Measurements from ENCODE around the gene HSPBP1. TPM values are rescaled to one million over a fixed set of nuclear protein-coding genes. Genes with fewer than 3 reads are reported as not detected.

Gene HSPBP1
- total and polyA plus RNA-seq, 9 of the 15 experiments (the other 6 are each of a cell fraction or from before 2014, with no cell fraction given): 0.83 to 81.3 (median 21.8) TPM

- TF ChIP-seq ZNF143 (CRISPR knock-in tag; IDR thresholded peaks at IDR 0.05) (peak; percentile 64), USF1 (CRISPR knock-in tag; IDR thresholded peaks at IDR 0.05) (peak; percentile 47), USF2 (CRISPR knock-in tag; IDR thresholded peaks at IDR 0.05) (peak; percentile 46; the same call in 1 of the 2 replicates), ARHGAP35 (IDR thresholded peaks at IDR 0.05; ENCODE audit: partially characterized antibody) (no peak), ZNF354B (CRISPR knock-in tag; IDR thresholded peaks at IDR 0.05) (no peak), SMAD2 (IDR thresholded peaks at IDR 0.05; ENCODE audit: low read depth, low read length) (no peak), PRMT5 (CRISPR knock-in tag; IDR thresholded peaks at IDR 0.05) (no peak), MTA1 (IDR thresholded peaks at IDR 0.05; ENCODE audit: borderline replicate concordance) (no peak), CBFA2T3 (IDR thresholded peaks at IDR 0.05) (no peak), RAD51 (IDR thresholded peaks at IDR 0.05; ENCODE audit: borderline replicate concordance, low read depth) (peak; percentile 45; the same call in 1 of the 2 replicates), ZNF583 (CRISPR knock-in tag; IDR thresholded peaks at IDR 0.05) (no peak), ATF2 (CRISPR knock-in tag; IDR thresholded peaks at IDR 0.05) (no peak), TBP (optimal IDR thresholded peaks at IDR 0.05; ENCODE audit: low read depth, low read length) (no peak), ZNF551 (CRISPR knock-in tag; IDR thresholded peaks at IDR 0.05) (no peak), TOE1 (IDR thresholded peaks at IDR 0.05; ENCODE audit: borderline replicate concordance) (peak; percentile 63; the same call in 1 of the 2 replicates), TOE1 (CRISPR knock-in tag; IDR thresholded peaks at IDR 0.05; ENCODE audit: borderline replicate concordance, low read depth) (no peak), TFE3 (CRISPR knock-in tag; IDR thresholded peaks at IDR 0.05) (peak; percentile 55), ZNF212 (CRISPR knock-in tag; IDR thresholded peaks at IDR 0.05) (no peak), ZC3H11A (IDR thresholded peaks at IDR 0.05; ENCODE audit: low read depth, low read length) (no peak), HSF4 (CRISPR knock-in tag; IDR thresholded peaks at IDR 0.05; ENCODE audit: borderline replicate concordance) (no peak), NFYB (IDR thresholded peaks at IDR 0.05; ENCODE audit: extremely low read depth, insufficient read length) (peak; percentile 31), ZNF511 (CRISPR knock-in tag; IDR thresholded peaks at IDR 0.05) (no peak), TSC22D4 (tag; IDR thresholded peaks at IDR 0.05) (no peak), CHD4 (IDR thresholded peaks at IDR 0.05; ENCODE audit: insufficient read depth, insufficient replicate concordance, low read depth, low read length, poor library complexity, severe bottlenecking) (no peak)
These were observed 18.2 kb downstream of the HSPBP1 start (continued) for GRCh38 chr19:55261671-55262126.
